B cell (primary cell): ENCODE data around the gene EDNRA.

Experiments used
- CTCF ChIP-seq: fragments of 200-600 bp; IDR thresholded peaks from one replicate; pipeline ENCODE4 v1.8.0; 2022; ENCODE audit warnings: antibody characterized with exemption, mild to moderate bottlenecking
- EZH2 ChIP-seq: IDR thresholded peaks from 2 replicates; pipeline ENCODE4 v1.6.1; 2012; ENCODE audit warnings: borderline replicate concordance, low read depth, mild to moderate bottlenecking, moderate library complexity, low read length; ENCODE audit not compliant: insufficient read depth, poor library complexity, severe bottlenecking

- no peak for TF ChIP-seq CTCF
- no peak for TF ChIP-seq EZH2
These were observed 61.5 kb downstream of the EDNRA start for GRCh38 chr4:147542229-147542990.
